Mesothelial cell of epicardium (in vitro differentiated cells): ENCODE data around the gene DRC1. TPM values are rescaled to one million over a fixed set of nuclear protein-coding genes. Genes with fewer than 3 reads are reported as not detected.

Source experiments
- DNase-seq, 2 experiments: peaks; one replicate each; pipeline ENCODE4 v3.0.0; 2021; ENCODE audit warnings: low spot score in 2 of 2; ENCODE audit not compliant: unreplicated experiment in 2 of 2
- H3K27ac Mint-ChIP-seq: 2 replicates; pipeline ENCODE4 v1.8.0; 2021; ENCODE audit warnings: mixed read lengths
- H3K27me3 Mint-ChIP-seq: 2 replicates; pipeline ENCODE4 v1.8.0; 2021; ENCODE audit warnings: low read depth, mixed read lengths
- H3K36me3 Mint-ChIP-seq: 2 replicates; pipeline ENCODE4 v1.8.0; 2021; ENCODE audit warnings: mixed read lengths
- H3K4me1 Mint-ChIP-seq: 2 replicates; pipeline ENCODE4 v1.8.0; 2021; ENCODE audit warnings: mixed read lengths
- H3K4me3 Mint-ChIP-seq: 2 replicates; pipeline ENCODE4 v1.8.0; 2021; ENCODE audit warnings: mild to moderate bottlenecking, moderate library complexity, mixed read lengths
- H3K9me3 Mint-ChIP-seq: 2 replicates; pipeline ENCODE4 v1.8.0; 2021; ENCODE audit warnings: mixed read lengths
- total RNA-seq: library from RNA; stranded (reverse); gene quantifications from 3 replicates; pipeline ENCODE4 v1.2.1, GENCODE V29; 2021
- TF ChIP-seq, protein P1 (sequence below): fragments of 200-600 bp; sonication (generic); IDR thresholded peaks from one replicate; pipeline ENCODE4 v1.5.0; 2021; ENCODE audit warnings: antibody characterized with exemption; ENCODE audit not compliant: unreplicated experiment

DRC1 gene
- total RNA-seq, 1 donor from 2014 or later: 0.22 TPM

DNA sequence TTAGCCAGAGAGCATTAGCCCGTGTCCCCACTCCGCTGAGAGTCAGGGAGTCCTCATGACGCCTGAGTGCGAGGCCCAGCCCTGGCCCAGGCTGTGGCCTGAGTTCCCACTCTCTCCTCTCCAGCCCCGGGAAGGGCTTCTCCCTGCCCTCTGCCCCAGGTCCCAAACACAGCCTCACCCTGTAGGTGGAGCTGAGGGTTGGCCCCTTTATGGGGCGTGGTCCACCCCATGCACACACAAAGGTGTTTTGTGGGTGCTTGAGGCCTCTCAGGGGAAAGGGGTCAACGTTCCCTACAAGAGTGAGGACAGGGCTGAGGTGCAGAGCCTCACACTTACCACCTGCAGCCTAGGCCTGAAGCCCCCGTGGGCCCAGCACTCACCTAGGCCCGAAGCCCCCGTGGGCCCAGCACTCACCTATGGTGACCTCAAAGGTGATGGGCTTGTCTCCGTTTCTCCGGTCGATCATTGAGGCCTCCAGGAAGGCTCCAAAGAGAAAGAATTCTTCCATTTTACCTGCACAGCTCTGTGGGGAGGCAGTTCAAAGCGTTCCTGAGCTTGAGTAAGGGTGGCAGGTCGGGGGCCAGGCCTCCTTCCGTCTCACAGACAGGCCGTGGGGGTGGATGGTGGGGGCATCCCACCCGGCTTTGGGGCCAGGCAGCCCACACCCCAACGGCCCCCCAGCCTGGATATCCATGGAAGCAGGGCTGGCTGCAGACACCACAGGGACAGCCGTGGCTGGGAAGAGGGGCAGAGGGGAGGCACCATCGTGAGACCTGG, 78.3 kb downstream of the DRC1 start:
- H3K27ac Mint-ChIP-seq: no peak overlapping the region
- no peaks in the 10 kb centered on the region for H3K36me3 Mint-ChIP-seq
- H3K4me1 Mint-ChIP-seq: peaks cover 5% of the 10 kb centered on the region
- H3K4me3 Mint-ChIP-seq: no peak overlapping the region
- H3K9me3 Mint-ChIP-seq: no peaks in the 10 kb centered on the region
- TF ChIP-seq, protein P1, sequence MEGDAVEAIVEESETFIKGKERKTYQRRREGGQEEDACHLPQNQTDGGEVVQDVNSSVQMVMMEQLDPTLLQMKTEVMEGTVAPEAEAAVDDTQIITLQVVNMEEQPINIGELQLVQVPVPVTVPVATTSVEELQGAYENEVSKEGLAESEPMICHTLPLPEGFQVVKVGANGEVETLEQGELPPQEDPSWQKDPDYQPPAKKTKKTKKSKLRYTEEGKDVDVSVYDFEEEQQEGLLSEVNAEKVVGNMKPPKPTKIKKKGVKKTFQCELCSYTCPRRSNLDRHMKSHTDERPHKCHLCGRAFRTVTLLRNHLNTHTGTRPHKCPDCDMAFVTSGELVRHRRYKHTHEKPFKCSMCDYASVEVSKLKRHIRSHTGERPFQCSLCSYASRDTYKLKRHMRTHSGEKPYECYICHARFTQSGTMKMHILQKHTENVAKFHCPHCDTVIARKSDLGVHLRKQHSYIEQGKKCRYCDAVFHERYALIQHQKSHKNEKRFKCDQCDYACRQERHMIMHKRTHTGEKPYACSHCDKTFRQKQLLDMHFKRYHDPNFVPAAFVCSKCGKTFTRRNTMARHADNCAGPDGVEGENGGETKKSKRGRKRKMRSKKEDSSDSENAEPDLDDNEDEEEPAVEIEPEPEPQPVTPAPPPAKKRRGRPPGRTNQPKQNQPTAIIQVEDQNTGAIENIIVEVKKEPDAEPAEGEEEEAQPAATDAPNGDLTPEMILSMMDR: no peak
- H3K27me3 Mint-ChIP-seq: peaks cover 4% of the 10 kb centered on the region
- DNase-seq: peak in 1 of 2 experiments; percentile 16

DNA sequence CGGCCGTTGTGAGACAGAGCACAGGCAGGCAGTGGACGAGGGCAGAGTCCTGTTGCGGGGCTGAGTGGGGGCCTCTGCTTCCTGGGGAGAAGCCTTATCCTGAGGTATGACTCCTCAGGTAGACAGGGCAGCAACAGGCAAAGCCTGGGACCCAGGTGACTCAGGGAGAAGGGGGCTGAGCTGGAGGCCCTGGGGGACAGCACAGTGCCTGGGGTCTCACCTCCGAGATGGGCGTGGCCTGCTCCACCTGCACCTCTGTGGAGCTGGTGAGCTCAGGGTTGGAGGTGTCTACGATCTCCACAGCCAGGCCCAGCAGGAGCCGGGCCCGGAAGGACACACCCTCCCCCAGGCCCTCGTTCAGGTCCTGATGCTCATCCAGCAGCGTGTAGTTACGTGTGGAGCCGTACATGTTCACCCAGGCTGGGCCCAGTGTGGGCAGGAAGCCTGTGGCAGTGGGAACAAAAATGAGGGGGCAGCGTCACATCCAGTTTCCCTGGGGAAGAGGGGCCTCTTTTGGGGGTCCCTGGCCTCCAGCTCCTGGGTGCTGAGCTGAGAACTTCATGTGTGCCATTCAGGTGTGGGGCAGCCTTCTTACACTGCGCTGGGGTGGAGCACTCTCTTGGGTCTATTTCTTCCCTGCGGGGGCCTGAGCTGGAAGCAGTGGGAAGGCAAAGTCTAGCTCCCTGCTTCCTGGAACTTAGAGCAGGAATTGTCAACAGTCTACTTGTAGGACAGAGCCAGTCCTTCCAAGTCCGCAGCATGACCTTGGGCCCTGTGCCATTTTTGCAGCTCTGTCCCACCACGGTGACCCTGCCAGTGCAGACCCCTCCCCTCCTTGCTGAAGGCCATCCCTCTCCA, 79.1 kb downstream of the DRC1 start:
- Mint-ChIP-seq H3K27me3 (peaks cover 4% of the 10 kb centered on the region), H3K9me3 (no peaks in the 10 kb centered on the region), H3K4me1 (peaks cover 5% of the 10 kb centered on the region), H3K36me3 (no peaks in the 10 kb centered on the region), H3K27ac (no peak overlapping the region), H3K4me3 (no peak overlapping the region)
- TF ChIP-seq, protein P1: no peak
- no peak for DNase-seq

DNA sequence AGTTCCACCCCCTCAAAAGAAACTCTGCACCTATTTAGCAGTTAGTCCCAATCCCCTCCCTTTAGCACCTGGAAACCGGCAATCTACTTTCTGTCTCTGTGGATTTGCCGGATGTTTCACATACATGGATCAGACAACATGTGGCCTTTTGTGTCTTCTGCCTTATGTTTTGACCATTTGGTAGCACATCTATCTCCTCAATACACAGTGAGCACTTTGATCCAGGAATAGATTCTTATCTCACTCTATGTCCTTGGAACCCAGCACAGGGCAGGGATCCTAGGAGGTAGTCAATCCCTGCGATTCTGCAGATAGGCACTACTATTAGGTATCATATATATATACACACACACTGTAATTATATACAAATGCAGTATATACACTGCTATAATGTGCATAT, 80.0 kb downstream of the DRC1 start:
- no peak for DNase-seq
- Mint-ChIP-seq H3K27ac (no peak overlapping the region), H3K4me3 (no peak overlapping the region), H3K9me3 (no peaks in the 10 kb centered on the region), H3K4me1 (peaks cover 5% of the 10 kb centered on the region), H3K27me3 (peaks cover 7% of the 10 kb centered on the region), H3K36me3 (no peaks in the 10 kb centered on the region)
- TF ChIP-seq, protein P1: no peak

DNA sequence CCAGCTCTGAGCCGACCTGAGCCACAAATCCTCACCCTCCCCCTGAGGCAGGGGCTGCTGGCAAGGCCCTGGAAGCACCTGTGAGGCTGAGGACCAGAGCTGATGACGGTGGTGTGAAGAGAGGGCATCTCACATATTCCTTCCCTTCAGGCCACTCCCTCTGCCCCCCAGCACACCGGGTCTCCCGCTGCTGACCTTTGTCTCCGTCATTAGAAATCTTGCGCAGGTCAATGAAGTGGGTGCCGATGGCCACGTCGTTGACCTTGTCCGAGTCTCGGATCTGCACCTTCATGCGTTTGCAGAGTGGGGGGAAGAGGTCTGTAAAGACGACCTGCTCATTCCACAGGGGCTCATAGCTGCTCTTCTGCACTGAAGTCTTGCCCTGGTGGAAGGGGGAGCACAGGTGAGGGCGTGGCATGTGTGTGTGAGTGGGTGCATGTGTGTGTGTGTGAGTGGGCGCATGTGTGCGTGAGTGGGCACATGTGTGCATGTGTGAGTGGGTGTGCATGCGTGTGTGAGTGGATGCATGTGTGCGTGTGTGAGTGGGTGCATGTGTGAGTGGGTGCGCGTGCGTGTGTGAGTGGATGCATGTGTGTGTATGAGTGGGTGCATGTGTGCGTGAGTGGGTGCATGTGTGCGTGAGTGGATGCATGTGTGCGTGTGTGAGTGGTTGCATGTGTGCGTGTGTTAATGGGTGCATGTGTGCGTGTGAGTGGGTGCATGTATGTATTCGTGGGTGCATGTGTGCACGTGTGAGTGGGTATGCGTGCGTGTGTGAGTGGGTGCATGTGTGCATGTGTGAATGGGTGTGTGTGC, 80.7 kb downstream of the DRC1 start:
- no peaks in the 10 kb centered on the region for H3K36me3 Mint-ChIP-seq
- H3K27me3 Mint-ChIP-seq: peaks cover 7% of the 10 kb centered on the region
- DNase-seq: no peak
- H3K27ac Mint-ChIP-seq: no peak overlapping the region
- peaks cover 5% of the 10 kb centered on the region for H3K4me1 Mint-ChIP-seq
- TF ChIP-seq, protein P1: no peak
- no peaks in the 10 kb centered on the region for H3K9me3 Mint-ChIP-seq
- no peak overlapping the region for H3K4me3 Mint-ChIP-seq

DNA sequence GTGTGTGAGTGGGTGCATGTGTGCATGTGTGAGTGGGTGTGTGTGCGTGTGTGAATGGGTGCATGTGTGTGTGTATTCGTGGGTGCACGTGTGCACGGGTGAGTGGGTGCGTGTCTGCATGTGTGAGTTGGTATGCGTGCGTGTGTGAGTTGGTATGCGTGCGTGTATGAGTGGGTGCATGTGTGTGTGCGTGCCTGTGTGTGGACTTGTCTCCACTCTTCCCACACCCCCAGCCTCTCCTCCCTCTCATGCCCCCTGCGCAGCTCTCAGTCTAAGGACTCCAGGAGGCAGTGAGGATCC, 81.3 kb downstream of the DRC1 start:
- H3K4me3 Mint-ChIP-seq: no peak overlapping the region
- H3K4me1 Mint-ChIP-seq: peaks cover 2% of the 10 kb centered on the region
- H3K36me3 Mint-ChIP-seq: no peaks in the 10 kb centered on the region
- H3K27me3 Mint-ChIP-seq: peaks cover 7% of the 10 kb centered on the region
- H3K9me3 Mint-ChIP-seq: no peaks in the 10 kb centered on the region
- DNase-seq: no peak
- TF ChIP-seq, protein P1: no peak
- no peak overlapping the region for H3K27ac Mint-ChIP-seq
